HG03439 (cell line): ENCODE measurements around the gene KCNQ5.
A peak's percentile ranks its signal among the peaks of the same experiment; 100 is the strongest.

ENCODE experiments used
- ATAC-seq: cut with Tn5 transposase; IDR thresholded peaks from one replicate; pipeline ENCODE4 v1.9.1; 2021; ENCODE audit warnings: mild to moderate bottlenecking, moderate library complexity; ENCODE audit not compliant: unreplicated experiment

KCNQ5 gene

DNA sequence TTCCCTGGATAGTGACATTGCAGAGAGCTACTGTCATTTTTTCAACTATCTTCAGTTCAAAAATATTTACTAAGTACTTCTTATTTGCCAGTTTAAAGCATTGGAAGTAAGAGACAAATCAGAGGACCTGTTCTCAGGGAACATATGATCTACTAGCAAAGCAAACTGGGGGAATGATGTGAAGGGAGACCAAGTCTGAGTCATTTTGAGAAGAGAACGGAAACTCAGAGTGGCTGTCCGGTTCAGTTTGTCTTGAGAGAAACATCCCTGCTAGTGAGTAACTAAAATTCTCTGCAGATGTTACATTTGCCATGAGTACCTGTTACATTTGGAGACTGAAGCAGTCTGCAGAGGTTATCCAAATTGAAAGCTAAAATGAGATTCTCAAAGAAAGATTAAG, 118.3 kb downstream of the KCNQ5 start:
- peak; percentile 84 for ATAC-seq

DNA sequence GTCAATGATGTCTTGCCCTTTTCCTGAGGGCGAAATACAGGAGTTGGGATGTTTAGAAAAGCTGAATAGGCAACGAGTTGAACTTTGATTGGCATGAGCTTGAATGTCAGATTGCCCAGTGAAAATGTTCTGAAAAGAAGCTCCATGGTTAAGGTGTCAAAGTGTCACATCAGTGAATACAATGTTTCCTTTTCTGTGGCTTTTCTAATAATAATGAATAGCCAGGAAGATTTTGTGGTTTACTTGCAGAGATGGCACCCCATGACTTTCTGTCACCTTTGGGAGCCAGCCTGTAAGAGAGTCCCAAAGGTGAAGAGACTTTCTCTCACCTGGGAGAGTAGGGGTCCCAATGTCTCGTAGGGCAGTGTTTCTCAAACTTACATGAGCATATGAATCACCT, 119.2 kb downstream of the KCNQ5 start:
- ATAC-seq = no peak

DNA sequence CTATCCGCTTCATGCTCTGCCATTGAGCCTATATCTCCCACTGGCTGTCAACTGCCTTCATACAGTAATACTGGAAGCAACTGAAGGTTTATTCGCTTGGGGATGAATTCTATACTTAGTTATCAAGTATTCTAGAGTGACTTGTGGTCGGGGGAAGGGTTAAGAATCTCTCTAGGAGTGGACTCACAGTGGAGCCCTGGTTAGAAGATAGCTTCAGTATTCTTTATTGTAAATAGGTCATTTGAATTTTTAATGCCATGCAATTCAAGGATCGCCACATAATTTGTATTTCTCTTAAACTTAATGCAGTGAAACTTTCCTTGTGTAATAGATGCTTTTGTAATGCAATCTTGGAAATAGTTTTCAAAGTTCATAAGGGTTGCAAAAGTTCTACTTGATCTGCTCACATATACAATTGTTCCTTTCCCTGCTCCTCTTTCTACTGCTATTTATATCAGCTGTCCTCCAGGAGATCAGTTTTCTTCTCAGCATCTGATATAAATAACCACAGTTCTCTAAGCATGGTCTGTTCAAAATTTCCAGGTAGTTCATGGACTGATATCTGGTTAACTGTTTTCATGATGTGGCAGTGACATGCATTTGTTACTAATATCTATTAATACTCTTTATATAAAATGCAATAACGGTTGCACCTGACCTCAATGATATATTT, 120.3 kb downstream of the KCNQ5 start:
- no peak for ATAC-seq

DNA sequence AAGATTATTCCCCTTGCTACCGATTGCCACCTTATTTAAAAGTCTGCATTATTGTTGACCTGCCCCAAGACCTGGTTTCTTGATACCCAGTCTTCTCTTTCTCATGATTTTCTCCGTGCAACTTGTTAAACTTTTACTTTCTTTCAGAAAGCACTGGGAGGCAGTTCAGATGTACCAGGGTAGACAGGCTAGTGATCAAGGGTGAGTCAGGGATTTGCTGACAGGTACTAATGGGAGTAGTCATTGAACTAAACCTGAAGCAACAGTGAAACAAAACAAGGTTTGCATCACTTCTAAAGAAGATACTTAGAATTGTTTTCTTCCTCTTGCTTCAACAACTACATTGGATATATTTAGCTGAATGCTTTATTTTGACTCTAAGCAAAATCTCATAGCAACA, 124.4 kb downstream of the KCNQ5 start:
- no peak for ATAC-seq

DNA sequence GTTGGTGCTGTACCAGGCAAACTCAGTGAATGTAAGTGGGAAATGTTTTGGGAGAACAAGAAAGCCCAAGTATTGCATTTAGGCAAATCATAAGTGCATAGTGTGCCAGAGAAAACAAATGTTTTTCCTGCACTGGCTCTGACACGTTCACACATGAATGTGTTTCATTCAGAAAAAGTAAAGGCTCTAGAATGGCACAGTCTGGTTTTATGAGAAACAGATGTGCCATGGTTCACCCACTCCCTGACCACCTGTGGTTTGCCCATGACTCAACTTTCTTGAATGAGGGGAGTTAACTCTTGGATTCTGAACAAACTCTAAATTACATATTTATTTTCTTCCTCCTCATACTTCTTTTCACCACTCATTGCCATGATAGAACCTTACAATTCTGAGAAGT, 126.9 kb downstream of the KCNQ5 start:
- ATAC-seq = no peak

DNA sequence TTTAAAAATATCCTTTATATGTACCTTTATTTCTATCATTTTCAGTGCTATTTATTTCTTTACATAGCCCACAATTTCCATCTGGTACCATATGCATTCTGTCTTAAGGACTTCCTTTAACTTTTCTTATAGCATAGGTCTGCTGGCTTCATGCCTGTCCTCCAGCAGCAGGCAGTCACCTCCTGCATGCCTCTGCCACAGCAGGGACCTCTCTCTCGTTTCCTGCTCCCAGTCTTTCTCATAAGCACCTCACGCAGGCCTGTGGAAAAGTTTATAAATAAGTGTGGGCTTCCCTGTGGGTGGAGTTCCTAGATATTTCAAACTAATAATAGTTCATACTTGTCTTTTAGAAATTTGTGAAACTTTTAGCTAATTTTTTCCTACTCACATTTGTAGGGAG, 133.9 kb downstream of the KCNQ5 start:
- no peak for ATAC-seq

DNA sequence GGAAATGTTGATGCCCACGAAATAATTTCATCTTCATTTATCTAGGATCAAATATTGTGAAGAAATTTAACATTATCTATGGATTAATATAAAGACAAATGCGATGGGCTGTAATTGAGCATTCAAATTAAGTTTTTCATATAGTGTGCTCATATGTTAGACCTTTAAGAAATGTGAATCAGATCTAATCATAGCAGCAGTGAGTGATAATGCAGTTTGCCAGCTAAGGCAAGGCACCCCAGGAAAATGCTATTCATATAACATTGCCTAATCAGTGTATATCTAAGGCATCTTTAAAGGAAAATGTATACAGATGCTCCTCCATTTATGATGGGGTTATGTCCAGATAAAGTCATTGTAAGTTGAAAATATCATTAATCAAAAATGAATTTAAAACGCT, 135.2 kb downstream of the KCNQ5 start:
- ATAC-seq = no peak

DNA sequence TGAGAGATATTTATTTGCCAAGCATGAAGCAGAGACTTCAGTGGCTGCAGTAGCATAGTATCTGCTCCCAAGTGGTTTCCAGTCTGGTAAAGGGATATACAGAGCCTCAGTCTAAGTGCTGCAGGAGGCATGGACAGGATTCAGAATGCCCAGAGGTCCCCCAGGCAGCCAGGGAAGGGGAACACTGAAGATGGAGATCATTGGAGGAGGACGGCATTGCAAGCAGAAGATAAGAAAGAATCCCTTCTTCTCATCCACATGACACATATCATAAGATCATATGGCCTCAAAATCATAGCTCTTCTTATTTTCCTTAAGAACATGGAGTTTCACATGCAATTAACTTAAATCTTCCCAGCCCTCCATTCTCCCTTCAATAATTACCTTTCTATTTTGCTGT, 136.1 kb downstream of the KCNQ5 start:
- ATAC-seq = no peak

DNA sequence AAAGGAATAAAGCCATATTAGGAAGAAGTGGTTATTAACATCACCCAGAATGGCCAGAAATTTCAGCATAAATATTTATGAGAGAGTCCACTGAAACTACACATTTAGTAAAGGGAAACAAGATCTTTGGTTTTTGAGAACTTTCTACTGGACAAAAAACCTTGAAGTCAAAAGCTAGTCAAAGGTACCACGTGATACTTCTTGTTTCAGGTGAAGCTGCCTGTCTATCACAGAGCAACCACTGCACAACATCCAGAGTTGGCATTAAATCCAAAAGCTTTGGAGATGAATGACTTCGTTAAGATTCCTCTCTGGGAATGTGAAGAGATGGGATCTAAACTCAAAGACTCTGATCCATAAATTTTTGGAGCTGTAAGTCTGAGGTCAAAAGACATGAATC, 137.0 kb downstream of the KCNQ5 start:
- ATAC-seq = no peak

DNA sequence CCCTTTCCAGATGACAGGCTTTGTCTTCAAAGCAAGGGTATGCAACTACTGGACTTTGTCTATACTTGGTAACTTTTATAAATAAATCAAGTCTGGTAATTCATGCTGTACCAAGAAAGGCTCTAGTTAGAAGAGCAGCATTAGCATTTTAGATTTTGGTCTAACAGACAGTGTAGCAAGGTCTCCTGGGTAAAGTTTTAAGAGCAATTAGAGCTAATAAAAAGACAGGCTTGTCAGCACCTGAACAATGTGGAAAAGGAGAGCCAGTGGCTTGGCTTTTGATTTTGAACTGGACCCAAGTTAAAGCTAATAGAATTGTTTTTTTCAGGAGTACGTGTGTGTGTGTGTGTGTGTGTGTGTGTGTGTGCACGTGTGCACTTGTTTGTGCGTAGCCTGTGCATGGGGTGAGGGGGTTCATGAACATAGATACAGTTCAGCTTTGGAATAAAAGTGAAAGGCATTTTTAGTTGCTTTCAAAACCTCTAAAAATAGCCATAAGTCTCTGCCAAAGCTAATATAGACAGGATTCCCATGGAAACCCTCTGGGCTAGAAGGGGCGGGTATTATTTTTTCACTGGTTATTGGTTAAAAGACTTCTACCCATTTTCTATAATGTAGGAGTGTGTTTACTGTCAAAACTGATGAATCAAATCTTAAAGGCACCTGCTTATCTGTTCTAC, 138.4 kb downstream of the KCNQ5 start:
- ATAC-seq = no peak

DNA sequence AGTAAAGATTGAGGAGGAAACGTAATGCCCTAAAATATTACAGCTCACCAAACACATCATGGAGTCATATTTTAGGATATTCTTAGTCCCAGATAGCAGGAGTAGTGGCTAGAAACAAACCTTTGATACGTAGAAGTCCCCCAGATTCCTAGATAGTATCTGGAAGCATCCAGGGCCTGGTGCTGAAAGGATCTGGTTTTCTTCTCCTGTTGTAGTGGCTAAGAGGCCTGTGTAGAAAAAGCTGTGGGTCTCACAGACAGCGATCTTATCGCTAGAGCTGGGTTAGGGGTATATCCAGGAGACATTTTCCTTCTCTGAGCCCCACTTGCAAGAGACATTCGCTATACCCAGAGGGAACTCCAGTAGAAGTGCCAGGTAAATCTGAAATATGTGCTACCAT, 139.9 kb downstream of the KCNQ5 start:
- no peak for ATAC-seq

DNA sequence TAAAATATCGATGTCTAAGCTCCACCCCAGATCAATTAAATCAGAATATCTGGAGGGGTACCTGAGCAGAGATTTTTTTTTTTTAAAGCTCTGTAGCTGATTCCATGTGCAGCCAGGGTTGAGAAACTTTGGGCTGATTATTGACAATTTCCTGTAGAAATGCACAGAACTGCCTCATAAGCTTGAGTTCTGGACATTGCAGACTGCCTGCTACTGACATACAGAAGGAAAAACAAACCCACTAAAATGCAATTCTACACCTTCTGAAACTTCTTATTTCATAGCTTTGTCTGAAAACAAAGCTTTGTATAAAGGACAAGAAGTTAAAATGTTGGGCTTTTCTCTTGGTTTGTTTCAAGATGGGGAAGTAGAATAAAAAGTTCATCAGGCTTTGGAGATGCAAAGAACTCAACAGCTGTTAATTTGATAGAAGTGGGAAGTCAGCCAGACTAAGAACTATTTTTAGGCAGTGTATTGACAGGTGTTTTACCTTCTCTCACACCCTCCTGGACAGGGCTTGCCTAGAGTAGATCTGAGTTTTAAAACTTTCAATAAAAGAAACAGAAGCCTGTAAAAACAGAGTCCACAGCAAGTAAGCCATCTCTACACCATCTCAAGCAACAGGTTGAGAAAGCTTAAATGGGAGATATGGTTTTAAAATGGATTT, 147.7 kb downstream of the KCNQ5 start:
- peak; percentile 51 for ATAC-seq

DNA sequence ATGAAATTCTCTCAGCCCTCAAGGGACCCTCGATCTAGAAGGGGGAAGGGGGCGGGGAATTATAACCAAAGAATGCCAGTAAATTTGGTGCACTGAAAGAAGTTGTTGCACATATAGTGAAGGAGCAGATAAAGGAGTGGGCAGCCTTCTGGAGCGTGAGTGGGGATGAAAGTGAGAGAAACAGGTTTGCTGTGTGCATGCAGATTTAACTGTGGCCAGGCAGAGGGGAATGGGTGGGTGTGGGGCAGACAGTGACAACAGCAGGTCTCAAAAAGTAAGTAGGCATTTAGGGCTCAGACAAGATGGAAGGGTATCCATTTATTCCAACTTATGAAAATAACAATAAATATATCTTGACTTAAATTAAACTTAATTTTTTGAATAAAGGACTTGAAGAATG, 149.1 kb downstream of the KCNQ5 start:
- no peak for ATAC-seq

DNA sequence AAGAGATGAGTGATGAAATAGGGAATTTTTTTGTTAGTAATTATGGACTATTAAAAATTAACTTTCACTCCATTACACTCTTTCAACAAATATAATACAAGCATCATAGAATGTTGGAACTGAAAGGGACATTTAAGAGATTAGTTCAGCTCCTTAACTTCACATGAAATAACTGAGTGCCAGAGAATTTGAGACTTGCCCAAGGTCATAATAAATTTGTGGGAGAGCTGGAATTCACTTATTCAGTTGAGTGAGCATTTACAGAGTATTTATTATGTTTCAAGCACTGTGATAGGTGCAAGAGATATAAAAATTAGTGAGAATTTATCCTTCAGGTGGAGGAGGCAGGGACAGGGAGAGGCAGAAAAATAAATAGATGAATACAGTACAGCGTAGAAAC, 154.6 kb downstream of the KCNQ5 start:
- ATAC-seq = no peak

DNA sequence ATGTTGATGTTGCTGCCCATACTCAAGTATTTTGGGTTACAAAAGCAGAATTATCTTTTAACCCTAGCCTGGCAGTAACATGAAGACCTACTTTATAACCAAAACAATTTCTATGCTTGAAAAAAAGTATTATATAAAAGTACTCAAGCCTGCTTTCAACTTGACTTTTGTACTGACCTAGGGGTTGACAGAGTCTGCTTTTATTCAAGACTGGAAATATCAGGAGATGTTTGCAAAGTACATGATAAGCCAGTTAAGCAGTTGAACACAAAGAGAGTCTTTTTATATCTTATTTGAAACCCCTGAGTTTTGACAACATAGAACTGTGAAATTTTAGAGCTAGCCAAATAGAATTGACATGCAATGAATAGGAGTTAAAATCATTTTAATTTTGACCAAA, 159.8 kb downstream of the KCNQ5 start:
- no peak for ATAC-seq

DNA sequence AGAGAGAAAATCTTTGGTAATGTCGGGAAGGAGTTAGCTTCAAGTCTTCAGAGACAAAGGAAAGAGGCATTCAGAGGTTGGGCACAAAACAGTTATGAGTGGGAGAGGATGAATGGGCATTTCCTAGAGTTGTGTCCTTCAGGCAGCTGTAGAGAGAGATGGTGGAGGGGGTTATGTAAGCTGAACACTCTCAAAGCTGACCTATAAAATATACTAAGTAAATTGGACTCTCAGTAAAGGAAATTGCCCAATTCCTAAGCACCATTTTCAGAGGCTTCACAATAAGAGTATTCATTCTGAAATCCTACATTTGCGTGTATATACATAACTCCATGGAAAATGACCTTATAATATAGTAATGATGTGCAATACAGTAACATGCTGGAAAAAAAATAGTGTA, 161.2 kb downstream of the KCNQ5 start:
- ATAC-seq = no peak

DNA sequence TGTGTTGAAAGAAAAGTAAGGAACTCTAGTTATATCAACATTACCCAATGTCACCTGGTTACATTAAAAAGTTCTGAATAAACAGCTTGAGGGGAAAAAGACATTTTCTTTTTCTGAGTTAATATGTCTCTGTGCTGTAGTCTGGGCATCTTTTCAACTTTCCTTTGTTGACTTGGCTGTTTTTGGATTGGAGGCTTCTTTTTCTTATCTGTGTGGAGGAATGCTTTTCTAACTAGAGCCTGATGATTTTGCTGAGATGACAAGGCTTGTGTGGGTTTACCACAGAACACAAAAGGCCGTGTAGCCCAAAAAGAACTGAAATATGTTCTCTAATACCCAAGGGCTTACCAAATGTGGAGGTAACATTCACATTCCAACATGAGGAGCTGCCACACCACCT, 161.8 kb downstream of the KCNQ5 start:
- ATAC-seq = no peak

DNA sequence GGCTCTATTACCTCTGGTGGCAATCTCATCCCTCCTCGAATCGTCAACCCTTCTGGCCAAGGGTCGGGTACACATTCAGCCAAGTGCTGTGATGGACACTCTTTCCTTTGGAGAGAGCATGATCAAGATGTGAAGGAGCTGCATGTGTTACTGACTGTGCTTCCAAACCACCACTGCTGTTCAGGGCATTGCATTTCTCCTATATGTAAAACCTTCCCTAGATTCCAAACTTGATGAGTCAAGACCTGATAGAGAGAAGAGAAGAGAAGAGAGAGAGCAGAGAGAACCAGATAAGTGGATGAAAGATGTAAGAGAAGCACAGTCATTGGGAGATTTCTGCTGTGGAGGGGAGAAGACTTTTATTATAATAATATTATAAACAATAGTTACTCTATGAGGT, 162.2 kb downstream of the KCNQ5 start:
- ATAC-seq = no peak

DNA sequence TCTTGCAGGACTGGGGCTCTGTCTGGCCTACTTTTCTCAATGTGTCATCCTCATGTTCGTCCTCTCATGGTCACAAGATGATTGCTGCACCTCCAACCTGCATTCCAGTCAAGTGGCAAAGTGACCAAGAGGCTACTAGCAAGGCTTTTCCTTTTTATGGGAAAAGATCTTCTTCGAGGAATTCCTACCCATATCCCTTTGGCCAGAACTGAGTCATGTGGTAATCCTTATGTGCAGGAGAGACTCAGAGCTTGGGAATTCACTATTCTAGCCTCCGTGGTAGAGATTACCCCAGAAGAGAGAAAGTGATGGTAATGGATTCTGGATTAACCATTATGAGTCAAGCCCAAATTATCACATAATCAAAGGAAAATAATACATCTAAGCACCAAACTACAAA, 162.7 kb downstream of the KCNQ5 start:
- ATAC-seq = no peak

DNA sequence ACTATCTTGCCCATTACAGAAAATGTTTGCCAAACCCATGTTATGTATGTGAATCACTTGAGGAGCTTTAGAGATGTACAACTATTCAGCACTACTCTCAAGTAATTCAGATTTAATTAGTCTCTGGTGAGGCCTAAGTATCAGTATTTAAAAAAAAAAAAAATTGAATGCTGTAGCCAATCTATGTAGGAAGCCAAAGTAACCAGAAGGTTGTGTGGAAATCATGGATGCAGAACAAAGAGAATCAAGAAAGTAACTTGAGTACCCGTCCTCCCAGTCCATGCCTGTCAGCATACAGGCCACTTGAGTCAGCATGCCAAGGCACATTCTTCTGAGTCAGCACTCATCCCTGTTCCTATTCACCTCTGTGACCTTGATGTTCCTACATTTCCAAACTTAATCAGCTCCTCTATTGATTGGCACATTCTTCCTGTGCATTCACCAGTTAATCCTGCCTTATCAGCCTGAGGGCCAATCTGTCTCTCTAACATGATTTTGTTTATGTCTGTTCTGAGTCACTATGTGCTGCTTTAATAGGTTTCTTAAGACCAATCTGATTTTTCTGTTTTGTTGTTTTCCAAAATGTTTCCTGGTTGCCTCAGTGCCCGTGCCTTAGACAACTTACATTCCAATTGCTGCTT, 165.6 kb downstream of the KCNQ5 start:
- ATAC-seq = no peak

DNA sequence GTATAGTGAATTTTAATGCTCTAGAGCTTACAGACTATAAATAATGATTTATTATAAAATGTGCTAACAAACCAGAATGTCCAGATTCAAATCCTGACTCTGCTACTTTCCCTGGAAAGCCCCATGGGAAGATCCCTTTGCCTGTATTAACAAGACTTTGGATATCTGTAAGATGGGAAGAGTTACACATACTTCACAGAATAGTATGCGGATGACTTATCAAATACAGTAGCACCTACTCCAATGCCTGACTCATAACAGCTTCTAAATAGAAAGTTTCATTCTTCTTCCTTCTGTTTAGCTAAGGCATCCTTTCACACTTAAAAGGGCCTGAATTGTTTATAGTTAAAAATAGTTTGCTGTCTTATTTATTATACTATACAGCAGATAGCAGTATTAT, 166.3 kb downstream of the KCNQ5 start:
- ATAC-seq = no peak

DNA sequence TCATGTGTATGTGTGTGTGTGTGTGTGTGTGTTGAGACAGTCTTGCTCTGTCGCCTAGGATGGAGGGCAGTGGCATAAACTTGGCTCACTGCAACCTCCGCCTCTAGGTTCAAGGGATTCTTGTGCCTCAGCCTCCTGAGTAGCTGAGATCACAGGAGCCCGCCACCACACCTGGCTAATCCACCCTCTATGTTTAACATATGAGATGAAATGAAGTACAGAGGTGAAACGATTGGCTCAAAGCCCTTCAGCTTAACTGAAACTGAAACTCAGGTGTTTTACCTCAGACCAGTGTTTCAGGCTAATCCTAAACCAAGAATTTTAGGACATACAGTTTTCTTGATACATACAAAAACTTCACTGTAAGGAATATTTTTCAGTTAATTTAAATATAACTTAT, 167.3 kb downstream of the KCNQ5 start:
- ATAC-seq = no peak
